CD14-positive monocyte (primary cell): ENCODE data around the gene KLHL8. TPM values are rescaled to one million over a fixed set of nuclear protein-coding genes. Genes with fewer than 3 reads are reported as not detected.

ENCODE experiments used
- DNase-seq, 3 donors: peaks; one replicate each; pipeline ENCODE4 v3.0.0-alpha.2; 2011 to 2022
- H2AFZ ChIP-seq: 2 replicates; pipeline ENCODE4 v1.6.0; 2012; ENCODE audit warnings: mild to moderate bottlenecking, low read depth, low read length, inconsistent platforms; ENCODE audit not compliant: insufficient read depth, poor library complexity, severe bottlenecking
- H3K27ac ChIP-seq, 2 donors: 1 replicate in 1 of 2; 2 replicates in 1 of 2; pipeline ENCODE4 v1.5.1; 2012 to 2013; ENCODE audit warnings: low read length in 2 of 2, control low read depth in 1 of 2, inconsistent platforms in 1 of 2, low read depth in 1 of 2, mild to moderate bottlenecking in 1 of 2
- H3K27me3 ChIP-seq, 2 donors: one replicate each; pipeline versions ENCODE4 v1.6.0 to v1.6.1; 2011 to 2013; ENCODE audit warnings: low read length in 2 of 2; ENCODE audit not compliant: control insufficient read depth in 2 of 2, insufficient read depth in 2 of 2
- H3K36me3 ChIP-seq, 2 donors: replicated peaks in 1 of 2; 1 replicate in 1 of 2; 2 replicates in 1 of 2; pipeline versions ENCODE4 v1.5.1 to v1.6.1; 2012 to 2013; ENCODE audit warnings: low read length in 2 of 2, control low read depth in 1 of 2, inconsistent platforms in 1 of 2, mild to moderate bottlenecking in 1 of 2; ENCODE audit not compliant: insufficient read depth in 2 of 2, control insufficient read depth in 1 of 2
- H3K4me1 ChIP-seq, 2 donors: 1 replicate in 1 of 2; 2 replicates in 1 of 2; pipeline versions ENCODE4 v1.5.1 to v1.6.1; 2012 to 2013; ENCODE audit warnings: low read length in 2 of 2, control low read depth in 1 of 2, inconsistent platforms in 1 of 2, mild to moderate bottlenecking in 1 of 2, moderate library complexity in 1 of 2; ENCODE audit not compliant: insufficient read depth in 2 of 2, control insufficient read depth in 1 of 2
- H3K4me2 ChIP-seq: replicated peaks from 2 replicates; pipeline ENCODE3; 2012; ENCODE audit warnings: low read length, moderate library complexity, mild to moderate bottlenecking; ENCODE audit not compliant: poor library complexity, severe bottlenecking; ENCODE audit errors: extremely low read depth
- H3K4me3 ChIP-seq, 3 experiments: fragments of 200-600 bp in 1 of 3; sonication (generic) in 1 of 3; replicated peaks in 1 of 3; 1 replicate in 2 of 3; 2 replicates in 1 of 3; pipeline ENCODE4 v1.5.1; 2011 to 2013; ENCODE audit warnings: low read length in 3 of 3, mild to moderate bottlenecking in 3 of 3, control low read depth in 2 of 3, low read depth in 2 of 3, inconsistent platforms in 1 of 3, moderate library complexity in 1 of 3
- H3K79me2 ChIP-seq: 2 replicates; pipeline ENCODE4 v1.6.0; 2012; ENCODE audit warnings: mild to moderate bottlenecking, control low read depth, inconsistent platforms, low read length, moderate library complexity; ENCODE audit not compliant: insufficient read depth
- H3K9ac ChIP-seq: 2 replicates; pipeline ENCODE4 v1.6.0; 2017; ENCODE audit warnings: low read length, mild to moderate bottlenecking; ENCODE audit not compliant: insufficient read depth, poor library complexity, severe bottlenecking
- H3K9me3 ChIP-seq, 2 donors: replicated peaks in 1 of 2; 1 replicate in 1 of 2; 2 replicates in 1 of 2; pipeline versions ENCODE4 v1.5.1 to v1.6.1; 2012 to 2013; ENCODE audit warnings: low read length in 2 of 2, control low read depth in 1 of 2; ENCODE audit not compliant: control insufficient read depth in 1 of 2, insufficient read depth in 1 of 2
- H4K20me1 ChIP-seq: 2 replicates; pipeline ENCODE4 v1.6.0; 2012; ENCODE audit warnings: mild to moderate bottlenecking, low read length, control low read depth, moderate library complexity; ENCODE audit not compliant: insufficient read depth
- H3K27ac Mint-ChIP-seq, 7 donors: one replicate each; pipeline ENCODE4 v1.8.0; 2020; ENCODE audit warnings: mild to moderate bottlenecking in 7 of 7, mixed read lengths in 7 of 7, moderate library complexity in 6 of 7, inconsistent platforms in 2 of 7
- H3K27me3 Mint-ChIP-seq, 3 donors: one replicate each; pipeline ENCODE4 v1.8.0; 2021 to 2022; ENCODE audit warnings: low read depth in 3 of 3, mild to moderate bottlenecking in 3 of 3, mixed read lengths in 3 of 3, moderate library complexity in 3 of 3, inconsistent platforms in 1 of 3
- H3K36me3 Mint-ChIP-seq, 2 donors: one replicate each; pipeline ENCODE4 v1.8.0; 2020; ENCODE audit warnings: mixed read lengths in 2 of 2, inconsistent platforms in 1 of 2, mild to moderate bottlenecking in 1 of 2
- H3K4me1 Mint-ChIP-seq: one replicate; pipeline ENCODE4 v1.8.0; 2020; ENCODE audit warnings: mild to moderate bottlenecking, mixed read lengths
- H3K4me3 Mint-ChIP-seq, 2 donors: one replicate each; pipeline ENCODE4 v1.8.0; 2020; ENCODE audit warnings: mild to moderate bottlenecking in 2 of 2, mixed read lengths in 2 of 2, moderate library complexity in 1 of 2
- H3K9me3 Mint-ChIP-seq, 7 donors: one replicate each; pipeline ENCODE4 v1.8.0; 2020 to 2022; ENCODE audit warnings: mixed read lengths in 7 of 7, mild to moderate bottlenecking in 6 of 7, moderate library complexity in 6 of 7, inconsistent platforms in 2 of 7
- WGBS: methylation state at CpG from one replicate; pipeline ENCODE4 v1.1.5; 2013; ENCODE audit warnings: missing lambda C conversion rate; ENCODE audit not compliant: insufficient coverage; 5-methylcytosine and 5-hydroxymethylcytosine counted together
- intact Hi-C, 2 donors: fragments of 100-400 bp; cut with micrococcal nuclease; formaldehyde crosslinking; loops; one replicate each; pipeline versions ENCODE4 v1.15.0 to v1.15.1; 2023
- polyA plus RNA-seq, 3 donors: library from polyadenylated mRNA; depleted of rRNA in 1 of 3; unstranded in 2 of 3; stranded (reverse) in 1 of 3; fragments of 300-500 nt in 2 of 3; fragments of >200 nt in 1 of 3; fragmentation: Illumina TruSeq in 2 of 3; gene quantifications; 1 replicate in 2 of 3; 2 replicates in 1 of 3; pipeline ENCODE4 v1.2.3, GENCODE V29; 2012 to 2021
- TF ChIP-seq, protein P1 (sequence below): fragments of 200-600 bp; IDR thresholded peaks from one replicate; pipeline ENCODE4 v1.8.0; 2022; ENCODE audit warnings: antibody characterized with exemption, mild to moderate bottlenecking

KLHL8 gene
- polyA plus RNA-seq, 3 donors: 7.5 to 28.6 (median 23.7) TPM

DNA sequence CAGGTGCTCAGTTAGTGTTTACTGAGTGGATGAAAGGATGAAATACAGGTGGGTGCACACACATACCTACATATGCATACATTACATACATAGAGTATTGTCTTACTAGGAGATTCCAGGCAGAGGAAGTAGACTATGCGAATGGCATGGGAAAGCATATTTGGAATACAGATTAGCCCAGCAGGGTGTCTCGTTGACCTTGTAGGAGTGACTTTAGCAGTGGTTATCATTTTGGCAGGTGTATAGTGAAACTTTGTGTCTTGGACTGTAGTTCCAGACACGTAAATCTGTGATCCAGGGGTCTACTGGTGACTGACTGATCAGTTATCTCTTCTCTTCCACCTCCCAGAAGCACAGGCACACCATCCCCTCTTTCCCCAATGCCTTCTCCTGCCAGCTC is 86.3 kb downstream of the KLHL8 start:
- no peaks in the 10 kb centered on the region for H3K4me1 ChIP-seq
- Mint-ChIP-seq H3K36me3 (peaks cover 77 to 95% of the 10 kb centered on the region in 2 donors), H3K4me1 (no peaks in the 10 kb centered on the region), H3K27me3 (no peaks in the 10 kb centered on the region), H3K4me3 (no peak overlapping the region), H3K9me3 (peaks cover 0 to 2% (median 0%) of the 10 kb centered on the region in 7 donors), H3K27ac (peak overlapping the region in 3 of 7 donors; percentile 10 to 23 (median 20))
- H3K27me3 ChIP-seq: no peaks in the 10 kb centered on the region
- no peak overlapping the region for H2AFZ ChIP-seq
- intact Hi-C loops: no loop called here
- H3K9ac ChIP-seq: no peak overlapping the region
- H4K20me1 ChIP-seq: no peaks in the 10 kb centered on the region
- DNase-seq: no peak
- H3K4me2 ChIP-seq: no peak overlapping the region
- H3K9me3 ChIP-seq: no peaks in the 10 kb centered on the region
- peaks cover 90 to 100% of the 10 kb centered on the region in 2 donors for H3K36me3 ChIP-seq
- no peak overlapping the region for H3K27ac ChIP-seq
- H3K4me3 ChIP-seq: no peak overlapping the region
- TF ChIP-seq, protein P1, sequence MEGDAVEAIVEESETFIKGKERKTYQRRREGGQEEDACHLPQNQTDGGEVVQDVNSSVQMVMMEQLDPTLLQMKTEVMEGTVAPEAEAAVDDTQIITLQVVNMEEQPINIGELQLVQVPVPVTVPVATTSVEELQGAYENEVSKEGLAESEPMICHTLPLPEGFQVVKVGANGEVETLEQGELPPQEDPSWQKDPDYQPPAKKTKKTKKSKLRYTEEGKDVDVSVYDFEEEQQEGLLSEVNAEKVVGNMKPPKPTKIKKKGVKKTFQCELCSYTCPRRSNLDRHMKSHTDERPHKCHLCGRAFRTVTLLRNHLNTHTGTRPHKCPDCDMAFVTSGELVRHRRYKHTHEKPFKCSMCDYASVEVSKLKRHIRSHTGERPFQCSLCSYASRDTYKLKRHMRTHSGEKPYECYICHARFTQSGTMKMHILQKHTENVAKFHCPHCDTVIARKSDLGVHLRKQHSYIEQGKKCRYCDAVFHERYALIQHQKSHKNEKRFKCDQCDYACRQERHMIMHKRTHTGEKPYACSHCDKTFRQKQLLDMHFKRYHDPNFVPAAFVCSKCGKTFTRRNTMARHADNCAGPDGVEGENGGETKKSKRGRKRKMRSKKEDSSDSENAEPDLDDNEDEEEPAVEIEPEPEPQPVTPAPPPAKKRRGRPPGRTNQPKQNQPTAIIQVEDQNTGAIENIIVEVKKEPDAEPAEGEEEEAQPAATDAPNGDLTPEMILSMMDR: no peak
- no peaks in the 10 kb centered on the region for H3K79me2 ChIP-seq
- WGBS: 83% methylated on average over 1 of the region's 3 CpGs

DNA sequence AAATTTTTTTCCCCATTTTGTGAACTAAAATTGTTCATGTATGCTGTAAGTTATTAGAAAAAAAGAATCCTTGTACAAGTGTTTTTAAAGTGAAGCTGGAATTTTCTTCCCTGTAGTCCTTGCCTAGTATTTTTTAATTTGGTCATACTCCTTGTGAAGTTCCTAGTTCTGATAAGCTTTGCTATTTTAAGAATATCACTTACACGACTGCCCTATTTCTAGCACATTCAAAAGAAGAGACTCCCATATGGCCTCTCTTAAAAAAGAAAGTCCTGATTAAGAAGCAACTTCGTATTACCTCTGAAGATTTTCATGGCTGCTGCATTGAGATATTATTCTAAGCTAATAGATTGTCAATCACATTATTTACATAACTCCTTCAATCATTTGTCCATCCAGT is 87.2 kb downstream of the KLHL8 start:
- H3K4me3 Mint-ChIP-seq: no peak overlapping the region
- intact Hi-C loops: no loop called here
- peaks cover 95 to 100% of the 10 kb centered on the region in 2 donors for H3K36me3 ChIP-seq
- no peak overlapping the region for H3K27ac Mint-ChIP-seq
- no peaks in the 10 kb centered on the region for H4K20me1 ChIP-seq
- H3K9me3 ChIP-seq: no peaks in the 10 kb centered on the region
- no peak overlapping the region for H3K9ac ChIP-seq
- H3K27me3 Mint-ChIP-seq: no peaks in the 10 kb centered on the region
- peaks cover 0 to 2% (median 0%) of the 10 kb centered on the region in 7 donors for H3K9me3 Mint-ChIP-seq
- H3K4me1 Mint-ChIP-seq: no peaks in the 10 kb centered on the region
- TF ChIP-seq, protein P1: no peak
- H3K27ac ChIP-seq: no peak overlapping the region
- no peaks in the 10 kb centered on the region for H3K79me2 ChIP-seq
- H3K4me1 ChIP-seq: no peaks in the 10 kb centered on the region
- no peaks in the 10 kb centered on the region for H3K27me3 ChIP-seq
- H3K36me3 Mint-ChIP-seq: peaks cover 82 to 96% of the 10 kb centered on the region in 2 donors
- DNase-seq: no peak
- H3K4me2 ChIP-seq: no peak overlapping the region
- H3K4me3 ChIP-seq: no peak overlapping the region
- no peak overlapping the region for H2AFZ ChIP-seq
- no CpG with 5 or more reads among the region's 2 CpGs for WGBS
